ENCODE results near the gene NTN4. TPM values are rescaled to one million over a fixed set of nuclear protein-coding genes. Genes with fewer than 3 reads are reported as not detected.
A peak's percentile ranks its signal among the peaks of the same experiment; 100 is the strongest.

The NTN4 gene
- total and polyA plus RNA-seq, 4 donors: 22.1 to 72.4 (median 53.5) TPM

GRCh38 chr12:95640516-95640915 is 150.0 kb downstream of the NTN4 start:
- TF ChIP-seq CTCF (IDR thresholded peaks at IDR 0.05; ENCODE audit: control extremely low read depth, extremely low read depth): no peak
- no peak overlapping the region for H3K4me3 ChIP-seq
- H3K27ac ChIP-seq (ENCODE audit: low read depth in 1 of 2, low read length in 1 of 2): no peak overlapping the region
- no peak for DNase-seq
- no peak for ATAC-seq (ENCODE audit: insufficient read depth, low FRiP score)
- H3K9me3 ChIP-seq (ENCODE audit: control insufficient read depth in 4 of 4, insufficient read depth in 3 of 4, low read length in 3 of 4): peaks cover 0 to 2% (median 0%) of the 10 kb centered on the region in 4 donors
- no peaks in the 10 kb centered on the region for H3K27me3 ChIP-seq (ENCODE audit: control insufficient read depth in 3 of 3, insufficient read depth in 3 of 3, low read length in 2 of 3)
- no peaks in the 10 kb centered on the region for H3K36me3 ChIP-seq (ENCODE audit: control insufficient read depth in 4 of 4, insufficient read depth in 4 of 4, low read length in 4 of 4)
- WGBS, 2 donors: 86 to 91% methylated on average over 3 of the region's 3 CpGs
- peaks cover 0 to 3% (median 0%) of the 10 kb centered on the region in 5 donors for H3K4me1 ChIP-seq (ENCODE audit: control insufficient read depth in 5 of 5, insufficient read depth in 5 of 5, low read length in 5 of 5)
- no peak overlapping the region for H3K9ac ChIP-seq (ENCODE audit: insufficient read depth in 1 of 2, low read length in 2 of 2)

DNA sequence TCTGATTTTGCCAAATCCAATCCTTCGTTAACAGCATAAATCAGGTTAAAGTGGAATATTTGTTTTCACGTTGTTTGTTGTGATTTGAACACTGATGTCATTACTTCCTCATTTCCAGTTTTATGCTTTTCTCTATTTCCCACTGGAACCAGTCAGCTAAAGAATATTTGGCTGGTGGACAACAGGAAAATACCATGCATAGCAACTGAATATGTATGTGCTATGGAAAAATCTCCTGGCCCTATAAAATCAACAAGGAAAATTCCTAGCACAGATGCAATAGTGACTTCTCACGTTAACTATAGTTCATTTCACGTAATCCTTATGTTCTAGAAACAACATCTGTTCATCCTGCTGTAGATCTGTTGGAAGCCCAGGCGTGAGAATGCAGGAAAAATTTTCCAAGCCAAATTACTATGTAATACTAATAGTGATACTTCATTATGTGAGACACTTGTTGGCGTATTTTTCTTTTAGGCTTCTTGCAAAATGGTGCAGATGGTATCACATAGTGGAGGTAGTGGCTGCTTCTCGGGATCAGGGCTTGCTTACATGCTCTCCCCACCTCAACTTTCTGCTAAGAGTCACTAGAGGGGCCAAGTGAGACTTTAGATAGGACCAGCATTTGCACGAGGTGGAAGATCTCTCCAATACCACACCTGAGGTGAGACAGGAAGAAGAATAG is 153.0 kb downstream of the NTN4 start:
- TF ChIP-seq CTCF (IDR thresholded peaks at IDR 0.05; ENCODE audit: control extremely low read depth, extremely low read depth): no peak
- H3K4me1 ChIP-seq (ENCODE audit: control insufficient read depth in 5 of 5, insufficient read depth in 5 of 5, low read length in 5 of 5): peaks cover 0 to 4% (median 0%) of the 10 kb centered on the region in 5 donors
- H3K27me3 ChIP-seq (ENCODE audit: control insufficient read depth in 3 of 3, insufficient read depth in 3 of 3, low read length in 2 of 3): no peaks in the 10 kb centered on the region
- DNase-seq (peak in 2 of 3 donors; percentile 34 to 35), ATAC-seq (ENCODE audit: insufficient read depth, low FRiP score) (no peak)
- no peak overlapping the region for H3K27ac ChIP-seq (ENCODE audit: low read depth in 1 of 2, low read length in 1 of 2)
- 66 to 68% methylated on average over 8 of the region's 8 CpGs for WGBS, 2 donors
- peaks cover 0 to 2% (median 0%) of the 10 kb centered on the region in 4 donors for H3K9me3 ChIP-seq (ENCODE audit: control insufficient read depth in 4 of 4, insufficient read depth in 3 of 4, low read length in 3 of 4)
- H3K36me3 ChIP-seq (ENCODE audit: control insufficient read depth in 4 of 4, insufficient read depth in 4 of 4, low read length in 4 of 4): no peaks in the 10 kb centered on the region
- no peak overlapping the region for H3K4me3 ChIP-seq
- no peak overlapping the region for H3K9ac ChIP-seq (ENCODE audit: insufficient read depth in 1 of 2, low read length in 2 of 2)

GRCh38 chr12:95637010-95637409 is 153.6 kb downstream of the NTN4 start:
- Histone ChIP-seq H3K4me3 (no peak overlapping the region), H3K27me3 (ENCODE audit: control insufficient read depth in 3 of 3, insufficient read depth in 3 of 3, low read length in 2 of 3) (no peaks in the 10 kb centered on the region), H3K36me3 (ENCODE audit: control insufficient read depth in 4 of 4, insufficient read depth in 4 of 4, low read length in 4 of 4) (no peaks in the 10 kb centered on the region), H3K9ac (ENCODE audit: insufficient read depth in 1 of 2, low read length in 2 of 2) (no peak overlapping the region), H3K9me3 (ENCODE audit: control insufficient read depth in 4 of 4, insufficient read depth in 3 of 4, low read length in 3 of 4) (peaks cover 0 to 2% (median 0%) of the 10 kb centered on the region in 4 donors), H3K27ac (ENCODE audit: low read depth in 1 of 2, low read length in 1 of 2) (no peak overlapping the region), H3K4me1 (ENCODE audit: control insufficient read depth in 5 of 5, insufficient read depth in 5 of 5, low read length in 5 of 5) (peaks cover 0 to 4% (median 0%) of the 10 kb centered on the region in 5 donors)
- 83 to 95% methylated on average over 24 of the region's 24 CpGs for WGBS, 2 donors
- no peak for ATAC-seq (ENCODE audit: insufficient read depth, low FRiP score)
- TF ChIP-seq CTCF (IDR thresholded peaks at IDR 0.05; ENCODE audit: control extremely low read depth, extremely low read depth): no peak
- no peak for DNase-seq
